Kidney epithelial cell (primary cell): ENCODE data around the gene KIF7. TPM values are rescaled to one million over a fixed set of nuclear protein-coding genes. Genes with fewer than 3 reads are reported as not detected.

Experiments used
- DNase-seq: peaks from one replicate; pipeline ENCODE4 v3.0.0-alpha.2; 2010; ENCODE audit warnings: low read depth
- H3K27me3 ChIP-seq: 2 replicates; pipeline ENCODE4 v1.6.0; 2011; ENCODE audit warnings: low read length; ENCODE audit not compliant: control insufficient read depth, insufficient read depth
- H3K36me3 ChIP-seq: 2 replicates; pipeline ENCODE4 v1.5.1; 2011; ENCODE audit warnings: low read length; ENCODE audit not compliant: control insufficient read depth, insufficient read depth
- H3K4me3 ChIP-seq: 2 replicates; pipeline ENCODE4 v1.5.1; 2011; ENCODE audit warnings: low read depth, mild to moderate bottlenecking, control low read depth, low read length
- total RNA-seq: library from RNA; depleted of rRNA; stranded (reverse); fragments of >200 nt; gene quantifications from 2 replicates; pipeline ENCODE4 v1.2.3, GENCODE V29; 2015
- TF ChIP-seq, protein P1 (sequence below): IDR thresholded peaks from 2 replicates; pipeline ENCODE4 v1.5.1; 2011; ENCODE audit warnings: mild to moderate bottlenecking, moderate library complexity, low read length, control low read depth, inconsistent platforms; ENCODE audit not compliant: insufficient read depth, poor library complexity, severe bottlenecking

KIF7 gene, protein sequence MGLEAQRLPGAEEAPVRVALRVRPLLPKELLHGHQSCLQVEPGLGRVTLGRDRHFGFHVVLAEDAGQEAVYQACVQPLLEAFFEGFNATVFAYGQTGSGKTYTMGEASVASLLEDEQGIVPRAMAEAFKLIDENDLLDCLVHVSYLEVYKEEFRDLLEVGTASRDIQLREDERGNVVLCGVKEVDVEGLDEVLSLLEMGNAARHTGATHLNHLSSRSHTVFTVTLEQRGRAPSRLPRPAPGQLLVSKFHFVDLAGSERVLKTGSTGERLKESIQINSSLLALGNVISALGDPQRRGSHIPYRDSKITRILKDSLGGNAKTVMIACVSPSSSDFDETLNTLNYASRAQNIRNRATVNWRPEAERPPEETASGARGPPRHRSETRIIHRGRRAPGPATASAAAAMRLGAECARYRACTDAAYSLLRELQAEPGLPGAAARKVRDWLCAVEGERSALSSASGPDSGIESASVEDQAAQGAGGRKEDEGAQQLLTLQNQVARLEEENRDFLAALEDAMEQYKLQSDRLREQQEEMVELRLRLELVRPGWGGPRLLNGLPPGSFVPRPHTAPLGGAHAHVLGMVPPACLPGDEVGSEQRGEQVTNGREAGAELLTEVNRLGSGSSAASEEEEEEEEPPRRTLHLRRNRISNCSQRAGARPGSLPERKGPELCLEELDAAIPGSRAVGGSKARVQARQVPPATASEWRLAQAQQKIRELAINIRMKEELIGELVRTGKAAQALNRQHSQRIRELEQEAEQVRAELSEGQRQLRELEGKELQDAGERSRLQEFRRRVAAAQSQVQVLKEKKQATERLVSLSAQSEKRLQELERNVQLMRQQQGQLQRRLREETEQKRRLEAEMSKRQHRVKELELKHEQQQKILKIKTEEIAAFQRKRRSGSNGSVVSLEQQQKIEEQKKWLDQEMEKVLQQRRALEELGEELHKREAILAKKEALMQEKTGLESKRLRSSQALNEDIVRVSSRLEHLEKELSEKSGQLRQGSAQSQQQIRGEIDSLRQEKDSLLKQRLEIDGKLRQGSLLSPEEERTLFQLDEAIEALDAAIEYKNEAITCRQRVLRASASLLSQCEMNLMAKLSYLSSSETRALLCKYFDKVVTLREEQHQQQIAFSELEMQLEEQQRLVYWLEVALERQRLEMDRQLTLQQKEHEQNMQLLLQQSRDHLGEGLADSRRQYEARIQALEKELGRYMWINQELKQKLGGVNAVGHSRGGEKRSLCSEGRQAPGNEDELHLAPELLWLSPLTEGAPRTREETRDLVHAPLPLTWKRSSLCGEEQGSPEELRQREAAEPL (N-terminal part only)
- 5.4 and 7.4 TPM in 2 replicates for total RNA-seq

- no peaks in the 10 kb centered on the region for H3K27me3 ChIP-seq
- peak within 1 kb of the TSS; percentile 74 for H3K4me3 ChIP-seq
- TF ChIP-seq, protein P1, sequence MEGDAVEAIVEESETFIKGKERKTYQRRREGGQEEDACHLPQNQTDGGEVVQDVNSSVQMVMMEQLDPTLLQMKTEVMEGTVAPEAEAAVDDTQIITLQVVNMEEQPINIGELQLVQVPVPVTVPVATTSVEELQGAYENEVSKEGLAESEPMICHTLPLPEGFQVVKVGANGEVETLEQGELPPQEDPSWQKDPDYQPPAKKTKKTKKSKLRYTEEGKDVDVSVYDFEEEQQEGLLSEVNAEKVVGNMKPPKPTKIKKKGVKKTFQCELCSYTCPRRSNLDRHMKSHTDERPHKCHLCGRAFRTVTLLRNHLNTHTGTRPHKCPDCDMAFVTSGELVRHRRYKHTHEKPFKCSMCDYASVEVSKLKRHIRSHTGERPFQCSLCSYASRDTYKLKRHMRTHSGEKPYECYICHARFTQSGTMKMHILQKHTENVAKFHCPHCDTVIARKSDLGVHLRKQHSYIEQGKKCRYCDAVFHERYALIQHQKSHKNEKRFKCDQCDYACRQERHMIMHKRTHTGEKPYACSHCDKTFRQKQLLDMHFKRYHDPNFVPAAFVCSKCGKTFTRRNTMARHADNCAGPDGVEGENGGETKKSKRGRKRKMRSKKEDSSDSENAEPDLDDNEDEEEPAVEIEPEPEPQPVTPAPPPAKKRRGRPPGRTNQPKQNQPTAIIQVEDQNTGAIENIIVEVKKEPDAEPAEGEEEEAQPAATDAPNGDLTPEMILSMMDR = no peak
- DNase-seq = no peak
- no peaks in the 10 kb centered on the region for H3K36me3 ChIP-seq
Observed at GRCh38 chr15:89654847-89655805, at the start of gene KIF7. TSS of gene KIF7 (minus strand) at chr15:89655467. CDS start at chr15:89652930, 2,537 bp downstream.

DNA sequence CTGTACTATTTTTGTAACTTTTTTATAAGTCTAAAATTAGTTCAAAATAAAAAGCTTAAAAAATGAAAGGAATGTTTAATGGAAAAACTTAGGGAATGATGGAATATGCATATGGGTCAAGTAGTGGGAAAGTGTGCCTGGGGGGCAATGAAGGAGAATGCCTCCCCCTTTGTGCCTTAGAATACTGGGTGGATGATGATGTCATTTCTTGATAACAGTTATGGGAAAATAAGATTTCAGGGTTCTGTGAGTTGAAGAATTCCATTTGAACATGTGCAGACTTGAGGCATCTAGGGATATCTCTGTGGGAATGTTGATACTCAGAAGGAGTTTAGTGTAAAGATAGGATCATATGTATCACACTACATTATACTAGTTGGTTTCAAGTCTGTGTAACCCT is 49.1 kb upstream of the KIF7 start:
- Histone ChIP-seq H3K27me3 (no peaks in the 10 kb centered on the region), H3K36me3 (no peaks in the 10 kb centered on the region), H3K4me3 (no peak overlapping the region)
- TF ChIP-seq, protein P1 = no peak
- DNase-seq = no peak

DNA sequence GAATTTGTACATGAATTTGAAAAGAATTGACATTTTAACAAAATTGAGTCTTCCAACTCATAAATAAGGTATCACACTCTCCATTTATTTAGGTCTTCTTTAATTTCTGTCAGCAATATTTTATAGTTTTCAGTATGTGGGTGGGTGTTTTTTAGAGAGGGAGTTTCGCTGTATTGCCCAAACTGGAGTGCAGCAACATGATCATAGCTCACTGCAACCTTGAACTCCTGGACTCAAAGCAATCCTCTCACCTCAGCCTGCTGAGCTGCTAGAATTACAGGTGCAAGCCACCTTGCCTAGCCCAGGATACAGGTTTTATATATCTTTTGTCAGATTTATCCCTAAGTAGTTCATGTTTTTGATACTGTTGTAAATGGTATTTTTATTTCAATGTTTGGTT is 39.9 kb upstream of the KIF7 start:
- DNase-seq = no peak
- no peak overlapping the region for H3K4me3 ChIP-seq
- no peaks in the 10 kb centered on the region for H3K36me3 ChIP-seq
- TF ChIP-seq, protein P1 = no peak
- no peaks in the 10 kb centered on the region for H3K27me3 ChIP-seq

DNA sequence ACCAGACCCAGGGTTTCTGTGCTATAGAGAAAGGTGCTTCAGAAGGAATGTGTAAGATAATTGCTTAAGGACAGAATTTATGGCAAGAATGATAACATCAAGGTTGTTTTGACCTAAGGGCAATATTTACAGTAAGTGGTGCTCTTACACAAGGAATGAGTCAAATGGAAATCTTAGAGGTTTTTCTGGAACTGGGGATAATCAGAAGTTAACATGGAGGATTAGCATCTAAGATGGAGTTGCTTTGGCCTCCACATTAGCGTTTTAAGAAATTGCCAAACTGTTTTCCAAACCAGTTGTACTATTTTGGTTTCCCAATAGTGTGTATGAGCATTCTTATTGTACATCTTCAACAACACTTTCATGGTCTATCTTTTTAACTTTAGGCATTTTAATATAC is 38.4 kb upstream of the KIF7 start:
- no peak for DNase-seq

More for the DNA sequence above, 38.4 kb upstream of the KIF7 start:
- H3K36me3 ChIP-seq = no peaks in the 10 kb centered on the region
- TF ChIP-seq, protein P1 = no peak
- no peaks in the 10 kb centered on the region for H3K27me3 ChIP-seq
- H3K4me3 ChIP-seq = no peak overlapping the region
